MCF 10A (cell line): Measurements from ENCODE around the gene ADRB1. TPM values are rescaled to one million over a fixed set of nuclear protein-coding genes. Genes with fewer than 3 reads are reported as not detected.

Experiments used
- BruUV-seq: library from RNA; stranded (reverse); fragments of 400-500 nt; replicated peaks from 2 replicates; lab custom pipeline; 2021; lab: Mats Ljungman, UMichigan
- CTCF ChIA-PET: fragments of 300-600 bp; sonication (Branson Sonifier 250); formaldehyde crosslinking; extraction: SDS; loops from one replicate; lab custom pipeline; 2021; ENCODE audit warnings: antibody characterized with exemption, inconsistent platforms; lab: Yijun Ruan, JAX
- POLR2A ChIA-PET: fragments of 300-600, 350-650 bp; sonication (Branson Sonifier 250); formaldehyde crosslinking; extraction: SDS; loops from one replicate; lab custom pipeline; 2020; ENCODE audit warnings: antibody characterized with exemption, inconsistent platforms; lab: Yijun Ruan, JAX
- DNase-seq: peaks from one replicate; pipeline ENCODE4 v3.0.0-alpha.2; 2018; ENCODE audit not compliant: unreplicated experiment
- H3K27ac Mint-ChIP-seq: one replicate; pipeline ENCODE4 v1.8.0; 2022; ENCODE audit warnings: mild to moderate bottlenecking, low read depth, mixed read lengths; ENCODE audit not compliant: unreplicated experiment
- H3K27me3 Mint-ChIP-seq: one replicate; pipeline ENCODE4 v1.8.0; 2022; ENCODE audit warnings: mixed read lengths; ENCODE audit not compliant: insufficient read depth, unreplicated experiment
- H3K36me3 Mint-ChIP-seq: one replicate; pipeline ENCODE4 v1.8.0; 2022; ENCODE audit warnings: mild to moderate bottlenecking, moderate library complexity, mixed read lengths; ENCODE audit not compliant: insufficient read depth, unreplicated experiment
- H3K4me1 Mint-ChIP-seq: one replicate; pipeline ENCODE4 v1.8.0; 2022; ENCODE audit warnings: mixed read lengths; ENCODE audit not compliant: insufficient read depth, unreplicated experiment
- H3K4me3 Mint-ChIP-seq: one replicate; pipeline ENCODE4 v1.8.0; 2022; ENCODE audit warnings: mild to moderate bottlenecking, moderate library complexity, mixed read lengths; ENCODE audit not compliant: unreplicated experiment
- H3K9me3 Mint-ChIP-seq: one replicate; pipeline ENCODE4 v1.8.0; 2022; ENCODE audit warnings: mixed read lengths; ENCODE audit not compliant: unreplicated experiment
- intact Hi-C: fragments of 100-400 bp; cut with micrococcal nuclease; formaldehyde crosslinking; loops from 2 replicates; pipeline ENCODE4 v1.14.1; 2022
- total RNA-seq: library from RNA; stranded (reverse); gene quantifications from 2 replicates; pipeline ENCODE4 v1.2.3, GENCODE V29; 2022
- TF ChIP-seq, protein P1 (sequence below): fragments of 200-600 bp; IDR thresholded peaks from one replicate; pipeline ENCODE4 v1.8.0; 2022; ENCODE audit warnings: antibody characterized with exemption, mild to moderate bottlenecking; ENCODE audit not compliant: unreplicated experiment

Gene ADRB1
- total RNA-seq, 1 experiment from 2014 or later: 0.28 TPM

DNA sequence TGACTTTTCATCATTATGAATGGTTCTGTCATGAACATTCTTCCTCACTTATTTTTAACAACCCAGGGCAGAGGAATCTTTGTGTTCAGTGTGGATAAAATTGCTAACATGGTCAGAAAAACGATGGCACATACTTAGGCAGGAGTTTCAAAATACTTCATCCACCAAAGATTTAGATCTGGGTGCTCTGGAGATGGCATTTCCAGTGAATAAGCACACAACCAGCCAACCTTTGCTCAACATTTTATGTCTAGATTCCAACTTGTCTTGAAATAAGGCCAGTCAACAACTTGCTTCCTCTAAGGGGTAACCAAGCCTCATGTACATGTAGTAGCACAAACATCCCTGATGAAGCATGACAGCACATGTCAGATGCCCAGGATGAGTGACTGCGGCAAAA lies 33.4 kb upstream of the ADRB1 start:
- ChIA-PET POLR2A (no interaction called here), CTCF (no interaction called here)
- no peaks in the 10 kb centered on the region for H3K9me3 Mint-ChIP-seq
- no peaks in the 10 kb centered on the region for H3K27me3 Mint-ChIP-seq
- H3K27ac Mint-ChIP-seq: no peak overlapping the region
- H3K4me1 Mint-ChIP-seq: no peaks in the 10 kb centered on the region
- BruUV-seq: no TSS peak
- no peaks in the 10 kb centered on the region for H3K36me3 Mint-ChIP-seq
- intact Hi-C loops: no loop called here
- no peak for DNase-seq
- TF ChIP-seq, protein P1, sequence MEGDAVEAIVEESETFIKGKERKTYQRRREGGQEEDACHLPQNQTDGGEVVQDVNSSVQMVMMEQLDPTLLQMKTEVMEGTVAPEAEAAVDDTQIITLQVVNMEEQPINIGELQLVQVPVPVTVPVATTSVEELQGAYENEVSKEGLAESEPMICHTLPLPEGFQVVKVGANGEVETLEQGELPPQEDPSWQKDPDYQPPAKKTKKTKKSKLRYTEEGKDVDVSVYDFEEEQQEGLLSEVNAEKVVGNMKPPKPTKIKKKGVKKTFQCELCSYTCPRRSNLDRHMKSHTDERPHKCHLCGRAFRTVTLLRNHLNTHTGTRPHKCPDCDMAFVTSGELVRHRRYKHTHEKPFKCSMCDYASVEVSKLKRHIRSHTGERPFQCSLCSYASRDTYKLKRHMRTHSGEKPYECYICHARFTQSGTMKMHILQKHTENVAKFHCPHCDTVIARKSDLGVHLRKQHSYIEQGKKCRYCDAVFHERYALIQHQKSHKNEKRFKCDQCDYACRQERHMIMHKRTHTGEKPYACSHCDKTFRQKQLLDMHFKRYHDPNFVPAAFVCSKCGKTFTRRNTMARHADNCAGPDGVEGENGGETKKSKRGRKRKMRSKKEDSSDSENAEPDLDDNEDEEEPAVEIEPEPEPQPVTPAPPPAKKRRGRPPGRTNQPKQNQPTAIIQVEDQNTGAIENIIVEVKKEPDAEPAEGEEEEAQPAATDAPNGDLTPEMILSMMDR: no peak
- no peak overlapping the region for H3K4me3 Mint-ChIP-seq

- POLR2A ChIA-PET: no interaction called here
- no peak overlapping the region for H3K4me3 Mint-ChIP-seq
- DNase-seq: no peak
- no peaks in the 10 kb centered on the region for H3K27me3 Mint-ChIP-seq
- peaks cover 8% of the 10 kb centered on the region for H3K9me3 Mint-ChIP-seq
- H3K27ac Mint-ChIP-seq: no peak overlapping the region
- no TSS peak for BruUV-seq
- CTCF ChIA-PET: no interaction called here
- TF ChIP-seq, protein P1: no peak
- intact Hi-C loops: no loop called here
- H3K36me3 Mint-ChIP-seq: peaks cover 2% of the 10 kb centered on the region
- H3K4me1 Mint-ChIP-seq: no peaks in the 10 kb centered on the region
Observed at GRCh38 chr10:114012650-114013049, 31.0 kb upstream of the ADRB1 start.

DNA sequence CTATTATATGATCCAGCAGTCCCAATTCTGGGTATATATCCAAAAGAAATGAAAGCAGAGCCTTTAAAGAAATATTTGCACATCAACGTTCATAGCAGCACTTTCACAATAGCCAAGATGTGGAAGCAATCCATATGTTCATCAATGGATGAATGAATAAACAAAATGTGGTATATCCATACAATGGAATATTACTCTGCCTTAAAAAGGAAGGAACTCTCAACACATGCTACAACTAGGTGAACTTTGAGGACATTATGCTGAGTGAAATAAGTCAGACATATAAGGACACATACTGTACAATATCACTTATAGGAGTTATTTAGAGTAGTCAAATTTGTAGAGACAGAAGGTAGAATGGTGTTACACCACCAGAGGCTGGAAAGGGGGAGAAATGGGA lies 28.0 kb upstream of the ADRB1 start:
- no peak overlapping the region for H3K4me3 Mint-ChIP-seq
- peaks cover 8% of the 10 kb centered on the region for H3K9me3 Mint-ChIP-seq
- ChIA-PET POLR2A (no interaction called here), CTCF (no interaction called here)
- H3K27ac Mint-ChIP-seq: no peak overlapping the region
- no peak for DNase-seq
- H3K4me1 Mint-ChIP-seq: no peaks in the 10 kb centered on the region
- H3K36me3 Mint-ChIP-seq: peaks cover 6% of the 10 kb centered on the region
- intact Hi-C loops: no loop called here
- TF ChIP-seq, protein P1: no peak
- H3K27me3 Mint-ChIP-seq: no peaks in the 10 kb centered on the region
- BruUV-seq: no TSS peak

- BruUV-seq: no TSS peak
- H3K27ac Mint-ChIP-seq: no peak overlapping the region
- TF ChIP-seq, protein P1: no peak
- H3K4me1 Mint-ChIP-seq: no peaks in the 10 kb centered on the region
- H3K36me3 Mint-ChIP-seq: peaks cover 6% of the 10 kb centered on the region
- no peak overlapping the region for H3K4me3 Mint-ChIP-seq
- CTCF ChIA-PET: interaction anchor here (0.7 kb wide), 1 partner anchor 31 kb away, joined by 3 read pairs; no protein-coding TSS in a partner anchor
- H3K9me3 Mint-ChIP-seq: peaks cover 8% of the 10 kb centered on the region
- no peak for DNase-seq
- no peaks in the 10 kb centered on the region for H3K27me3 Mint-ChIP-seq
- POLR2A ChIA-PET: no interaction called here
- intact Hi-C loops: no loop called here
Observed at GRCh38 chr10:114017271-114017670, 26.4 kb upstream of the ADRB1 start.
